Measurements from ENCODE around the gene CD40.

Gene CD40

GRCh38 chr20:46148313-46149208, 30.4 kb downstream of the CD40 start:
- no peak for DNase-seq (ENCODE audit: low read depth in 3 of 3)

- no peak for DNase-seq (ENCODE audit: low read depth in 3 of 3)
Measured at GRCh38 chr20:46150943-46151342, 32.8 kb downstream of the CD40 start.

GRCh38 chr20:46151936-46152335, 33.8 kb downstream of the CD40 start:
- DNase-seq (ENCODE audit: low read depth in 3 of 3), result no peak

GRCh38 chr20:46152824-46153586, 34.9 kb downstream of the CD40 start:
- no peak for DNase-seq (ENCODE audit: low read depth in 3 of 3)

- DNase-seq (ENCODE audit: low read depth in 3 of 3), result no peak
Measured at GRCh38 chr20:46154305-46154704, 36.2 kb downstream of the CD40 start.

- no peak for DNase-seq (ENCODE audit: low read depth in 3 of 3)
Measured at GRCh38 chr20:46154796-46155195, 36.7 kb downstream of the CD40 start.

GRCh38 chr20:46156065-46156464, 38.0 kb downstream of the CD40 start:
- DNase-seq (ENCODE audit: low read depth in 3 of 3), result no peak

- no peak for DNase-seq (ENCODE audit: low read depth in 3 of 3)
Measured at GRCh38 chr20:46157076-46157592, 39.0 kb downstream of the CD40 start.

- DNase-seq (ENCODE audit: low read depth in 3 of 3), result no peak
Measured at GRCh38 chr20:46157625-46158024, 39.5 kb downstream of the CD40 start.

GRCh38 chr20:46158476-46158987, 40.4 kb downstream of the CD40 start:
- no peak for DNase-seq (ENCODE audit: low read depth in 3 of 3)

GRCh38 chr20:46159101-46159897, 41.2 kb downstream of the CD40 start:
- DNase-seq (ENCODE audit: low read depth in 3 of 3), result no peak

GRCh38 chr20:46160661-46161060, 42.5 kb downstream of the CD40 start:
- no peak for DNase-seq (ENCODE audit: low read depth in 3 of 3)

GRCh38 chr20:46161921-46162320, 43.8 kb downstream of the CD40 start:
- DNase-seq (ENCODE audit: low read depth in 3 of 3), result no peak

- no peak for DNase-seq (ENCODE audit: low read depth in 3 of 3)
Measured at GRCh38 chr20:46164254-46164653, 46.1 kb downstream of the CD40 start.

- DNase-seq (ENCODE audit: low read depth in 3 of 3), result no peak
Measured at GRCh38 chr20:46167080-46167479, 49.0 kb downstream of the CD40 start.

GRCh38 chr20:46168438-46168837, 50.3 kb downstream of the CD40 start:
- DNase-seq (ENCODE audit: low read depth in 3 of 3), result no peak

GRCh38 chr20:46169245-46170171, 51.4 kb downstream of the CD40 start:
- DNase-seq (ENCODE audit: low read depth in 3 of 3), result no peak

- DNase-seq (ENCODE audit: low read depth in 3 of 3), result no peak
Measured at GRCh38 chr20:46171476-46171875, 53.4 kb downstream of the CD40 start.

- DNase-seq (ENCODE audit: low read depth in 3 of 3), result no peak
Measured at GRCh38 chr20:46171909-46172308, 53.8 kb downstream of the CD40 start.

GRCh38 chr20:46172455-46172854, 54.3 kb downstream of the CD40 start:
- no peak for DNase-seq (ENCODE audit: low read depth in 3 of 3)

Measured in stimulated activated CD4-positive, alpha-beta T cell treated with anti-CD3 and anti-CD28 coated beads, TNF-alpha, amount 100 ng/mL, for 4 hours (primary cell).